Sigmoid colon (tissue), 4 donors: ENCODE data around the gene NHSL2.

ENCODE experiments used
- EP300 ChIP-seq, 4 donors: sonication (generic); formaldehyde crosslinking; IDR thresholded peaks; one replicate each; pipeline ENCODE4 v1.6.1; 2017; ENCODE audit warnings: antibody characterized with exemption in 4 of 4
- POLR2A ChIP-seq, 2 donors: fragments of 450-650 bp; IDR thresholded peaks; one replicate each; pipeline ENCODE4 v1.6.1; 2016; ENCODE audit warnings: antibody characterized with exemption in 2 of 2, mild to moderate bottlenecking in 2 of 2, moderate library complexity in 2 of 2
- POLR2AphosphoS5 ChIP-seq, 4 donors: sonication (generic); formaldehyde crosslinking; IDR thresholded peaks; one replicate each; pipeline ENCODE4 v1.6.1; 2017; ENCODE audit warnings: antibody characterized with exemption in 4 of 4
- TF ChIP-seq, protein P1 (sequence below), 4 experiments: fragments of 450-650 bp in 3 of 4; fragments of 200-600 bp in 1 of 4; IDR thresholded peaks; one replicate each; pipeline ENCODE4 v1.5.1; 2016 to 2019; ENCODE audit warnings: antibody characterized with exemption in 4 of 4, mild to moderate bottlenecking in 3 of 4, moderate library complexity in 2 of 4

GRCh38 chrX:72043636-72044035, 133.0 kb downstream of the NHSL2 start:
- TF ChIP-seq, protein P1, sequence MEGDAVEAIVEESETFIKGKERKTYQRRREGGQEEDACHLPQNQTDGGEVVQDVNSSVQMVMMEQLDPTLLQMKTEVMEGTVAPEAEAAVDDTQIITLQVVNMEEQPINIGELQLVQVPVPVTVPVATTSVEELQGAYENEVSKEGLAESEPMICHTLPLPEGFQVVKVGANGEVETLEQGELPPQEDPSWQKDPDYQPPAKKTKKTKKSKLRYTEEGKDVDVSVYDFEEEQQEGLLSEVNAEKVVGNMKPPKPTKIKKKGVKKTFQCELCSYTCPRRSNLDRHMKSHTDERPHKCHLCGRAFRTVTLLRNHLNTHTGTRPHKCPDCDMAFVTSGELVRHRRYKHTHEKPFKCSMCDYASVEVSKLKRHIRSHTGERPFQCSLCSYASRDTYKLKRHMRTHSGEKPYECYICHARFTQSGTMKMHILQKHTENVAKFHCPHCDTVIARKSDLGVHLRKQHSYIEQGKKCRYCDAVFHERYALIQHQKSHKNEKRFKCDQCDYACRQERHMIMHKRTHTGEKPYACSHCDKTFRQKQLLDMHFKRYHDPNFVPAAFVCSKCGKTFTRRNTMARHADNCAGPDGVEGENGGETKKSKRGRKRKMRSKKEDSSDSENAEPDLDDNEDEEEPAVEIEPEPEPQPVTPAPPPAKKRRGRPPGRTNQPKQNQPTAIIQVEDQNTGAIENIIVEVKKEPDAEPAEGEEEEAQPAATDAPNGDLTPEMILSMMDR (IDR thresholded peaks at IDR 0.05): no peak
- TF ChIP-seq POLR2AphosphoS5 (IDR thresholded peaks at IDR 0.05) (no peak), POLR2A (IDR thresholded peaks at IDR 0.05) (no peak), EP300 (IDR thresholded peaks at IDR 0.05) (no peak)
